Transverse colon (tissue), 4 donors: ENCODE results near the gene PTPRR. TPM values are rescaled to one million over a fixed set of nuclear protein-coding genes. Genes with fewer than 3 reads are reported as not detected.

Experiments
- DNase-seq: peaks from one replicate; pipeline ENCODE4 v3.0.0-alpha.2; 2019
- H3K27ac ChIP-seq, 4 donors: fragments of 200-600 bp; sonication (generic); 2 replicates each; pipeline ENCODE4 v1.5.1; 2016 to 2018; ENCODE audit warnings: inconsistent platforms in 4 of 4
- H3K27me3 ChIP-seq: fragments of 200-600 bp; sonication (generic); 2 replicates; pipeline ENCODE4 v1.5.1; 2017; ENCODE audit warnings: inconsistent platforms
- H3K36me3 ChIP-seq, 4 donors: fragments of 200-600 bp; sonication (generic); 2 replicates each; pipeline ENCODE4 v1.5.1; 2017 to 2019; ENCODE audit warnings: inconsistent platforms in 4 of 4
- H3K4me1 ChIP-seq, 4 donors: fragments of 200-600 bp; sonication (generic); 2 replicates each; pipeline ENCODE4 v1.5.1; 2017 to 2020; ENCODE audit warnings: inconsistent platforms in 4 of 4
- H3K4me3 ChIP-seq, 4 donors: fragments of 200-600 bp; sonication (generic); 1 replicate in 1 of 4; 2 replicates in 3 of 4; pipeline versions ENCODE4 v1.5.1 to v1.6.1; 2017 to 2019; ENCODE audit warnings: inconsistent platforms in 4 of 4
- H3K9me3 ChIP-seq, 2 donors: fragments of 200-600 bp; sonication (generic); 2 replicates each; pipeline ENCODE4 v1.5.1; 2017 to 2019; ENCODE audit warnings: inconsistent platforms in 2 of 2
- EP300 ChIP-seq: sonication (generic); formaldehyde crosslinking; IDR thresholded peaks from one replicate; pipeline ENCODE4 v1.6.1; 2017; ENCODE audit warnings: antibody characterized with exemption, low read depth
- POLR2A ChIP-seq: fragments of 450-650 bp; IDR thresholded peaks from one replicate; pipeline ENCODE4 v1.6.1; 2016; ENCODE audit warnings: antibody characterized with exemption, mild to moderate bottlenecking, moderate library complexity
- POLR2AphosphoS5 ChIP-seq, 3 donors: sonication (generic); formaldehyde crosslinking; IDR thresholded peaks; one replicate each; pipeline ENCODE4 v1.6.1; 2016; ENCODE audit warnings: antibody characterized with exemption in 3 of 3
- WGBS, 2 donors: methylation state at CpG; one replicate each; pipeline ENCODE4 v1.1.5; 2018; ENCODE audit warnings: low coverage in 1 of 2; 5-methylcytosine and 5-hydroxymethylcytosine counted together
- in situ Hi-C, 4 donors: fragments of 200-750 bp; cut with MboI; loops; one replicate each; pipeline versions ENCODE4 v1.15.0 to v1.15.1; 2017; ENCODE audit warnings: low sequenced_read_pairs in 3 of 4, low pct_ligation_motif_present in 1 of 4, low pct_unique_long_range_greater_than_20kb in 1 of 4
- intact Hi-C: fragments of 100-400 bp; cut with DNase I; formaldehyde crosslinking; loops from one replicate; pipeline ENCODE4 v1.15.1; 2023; ENCODE audit warnings: low total_unique reads
- total RNA-seq, 4 donors: library from RNA; depleted of rRNA; stranded (reverse); fragments of >200 nt; gene quantifications; one replicate each; pipeline ENCODE4 v1.1.0, GENCODE V29; 2016
- TF ChIP-seq, protein P1 (sequence below), 5 experiments: fragments of 200-600 bp in 3 of 5; fragments of 450-650 bp in 2 of 5; sonication (generic) in 3 of 5; IDR thresholded peaks; 1 replicate in 2 of 5; 2 replicates in 3 of 5; pipeline ENCODE4 v1.5.1; 2016 to 2017; ENCODE audit warnings: antibody characterized with exemption in 5 of 5, inconsistent platforms in 3 of 5, mild to moderate bottlenecking in 2 of 5, moderate library complexity in 1 of 5

PTPRR gene
- total RNA-seq, 4 donors from 2014 or later = 13.2 to 50.9 (median 31.4) TPM; not detected in 1

DNA sequence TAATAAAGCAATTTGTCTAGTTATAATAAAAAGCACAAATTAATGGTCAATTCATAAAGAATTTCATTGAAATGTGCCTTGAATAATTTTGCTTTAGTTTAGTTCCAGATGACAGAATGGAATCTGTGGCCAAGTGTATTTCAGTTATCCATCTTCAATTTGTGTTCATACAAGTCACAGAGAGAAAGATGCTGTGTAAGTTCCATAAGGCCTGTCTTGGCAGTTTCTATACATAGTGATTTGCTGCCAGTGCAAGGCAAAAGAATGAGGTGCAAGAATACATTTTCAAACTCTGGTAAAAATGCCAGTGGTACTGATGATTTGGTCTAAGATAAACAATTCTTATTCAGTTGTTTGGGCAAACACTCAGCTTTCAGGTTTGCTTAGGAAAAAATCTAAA, 149.0 kb downstream of the PTPRR start:
- in situ Hi-C loops = no loop called here
- no peak overlapping the region for H3K27ac ChIP-seq
- intact Hi-C loops = no loop called here
- H3K36me3 ChIP-seq = no peaks in the 10 kb centered on the region
- TF ChIP-seq, protein P1, sequence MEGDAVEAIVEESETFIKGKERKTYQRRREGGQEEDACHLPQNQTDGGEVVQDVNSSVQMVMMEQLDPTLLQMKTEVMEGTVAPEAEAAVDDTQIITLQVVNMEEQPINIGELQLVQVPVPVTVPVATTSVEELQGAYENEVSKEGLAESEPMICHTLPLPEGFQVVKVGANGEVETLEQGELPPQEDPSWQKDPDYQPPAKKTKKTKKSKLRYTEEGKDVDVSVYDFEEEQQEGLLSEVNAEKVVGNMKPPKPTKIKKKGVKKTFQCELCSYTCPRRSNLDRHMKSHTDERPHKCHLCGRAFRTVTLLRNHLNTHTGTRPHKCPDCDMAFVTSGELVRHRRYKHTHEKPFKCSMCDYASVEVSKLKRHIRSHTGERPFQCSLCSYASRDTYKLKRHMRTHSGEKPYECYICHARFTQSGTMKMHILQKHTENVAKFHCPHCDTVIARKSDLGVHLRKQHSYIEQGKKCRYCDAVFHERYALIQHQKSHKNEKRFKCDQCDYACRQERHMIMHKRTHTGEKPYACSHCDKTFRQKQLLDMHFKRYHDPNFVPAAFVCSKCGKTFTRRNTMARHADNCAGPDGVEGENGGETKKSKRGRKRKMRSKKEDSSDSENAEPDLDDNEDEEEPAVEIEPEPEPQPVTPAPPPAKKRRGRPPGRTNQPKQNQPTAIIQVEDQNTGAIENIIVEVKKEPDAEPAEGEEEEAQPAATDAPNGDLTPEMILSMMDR (IDR thresholded peaks at IDR 0.05) = no peak
- TF ChIP-seq POLR2AphosphoS5 (IDR thresholded peaks at IDR 0.05) = no peak
- no peak for TF ChIP-seq POLR2A
- TF ChIP-seq EP300 = no peak
- H3K4me3 ChIP-seq = no peak overlapping the region
- no peak for DNase-seq
- no peaks in the 10 kb centered on the region for H3K27me3 ChIP-seq
- no peaks in the 10 kb centered on the region for H3K9me3 ChIP-seq
- no peaks in the 10 kb centered on the region for H3K4me1 ChIP-seq

DNA sequence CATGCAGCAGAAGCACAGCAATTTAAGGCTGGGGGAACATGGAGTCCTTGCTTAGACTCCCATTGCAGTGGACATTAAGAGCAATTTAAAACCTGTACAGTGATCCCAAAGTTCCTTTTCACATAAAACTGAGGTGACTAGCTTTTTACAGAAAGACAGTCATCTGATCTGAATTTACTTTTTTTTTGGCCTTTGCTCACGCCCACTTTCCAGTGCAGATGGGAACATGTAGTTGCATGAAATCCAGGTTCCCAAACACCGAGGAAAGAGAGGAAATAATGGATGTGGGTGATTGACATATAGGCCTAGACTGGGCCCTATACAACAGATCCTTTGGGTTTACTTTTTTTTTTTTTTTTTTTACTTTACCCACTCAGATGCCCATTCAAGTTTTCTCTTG, 156.9 kb downstream of the PTPRR start:
- Histone ChIP-seq H3K9me3 (no peaks in the 10 kb centered on the region), H3K27ac (no peak overlapping the region), H3K36me3 (no peaks in the 10 kb centered on the region), H3K4me1 (no peaks in the 10 kb centered on the region), H3K27me3 (no peaks in the 10 kb centered on the region), H3K4me3 (no peak overlapping the region)
- in situ Hi-C loops = no loop called here
- intact Hi-C loops = no loop called here
- DNase-seq = no peak
- WGBS, 2 donors = 70 to 84% methylated on average over 2 of the region's 2 CpGs
- TF ChIP-seq POLR2A (no peak), EP300 (no peak), POLR2AphosphoS5 (IDR thresholded peaks at IDR 0.05) (no peak)
- TF ChIP-seq, protein P1 (IDR thresholded peaks at IDR 0.05) = no peak

DNA sequence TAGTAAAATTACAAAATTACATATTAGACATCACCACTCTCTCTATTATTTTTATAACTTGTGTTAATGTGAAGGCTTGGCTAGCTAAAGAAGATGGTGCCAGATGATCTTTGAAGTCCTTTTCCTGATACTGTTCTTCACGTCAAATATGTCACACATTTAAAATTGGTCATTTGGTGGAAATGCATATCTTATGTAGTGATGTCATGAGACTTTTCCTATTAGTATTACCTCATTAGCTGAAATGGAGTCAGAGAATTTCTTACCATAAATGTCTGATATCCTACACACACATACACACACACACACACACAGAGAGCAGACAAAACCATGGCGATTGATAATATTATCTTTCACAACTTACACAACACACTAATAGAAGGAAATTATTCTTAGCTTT, 158.5 kb downstream of the PTPRR start:
- H3K27me3 ChIP-seq = no peaks in the 10 kb centered on the region
- no peak for DNase-seq
- intact Hi-C loops = no loop called here
- H3K4me3 ChIP-seq = no peak overlapping the region
- H3K36me3 ChIP-seq = no peaks in the 10 kb centered on the region
- in situ Hi-C loops = no loop called here
- H3K9me3 ChIP-seq = no peaks in the 10 kb centered on the region
- no peak for TF ChIP-seq EP300
- TF ChIP-seq POLR2AphosphoS5 (IDR thresholded peaks at IDR 0.05) = no peak
- TF ChIP-seq POLR2A = no peak
- TF ChIP-seq, protein P1 (IDR thresholded peaks at IDR 0.05) = no peak
- no peak overlapping the region for H3K27ac ChIP-seq
- H3K4me1 ChIP-seq = peaks cover 0 to 9% (median 2%) of the 10 kb centered on the region in 4 donors
- 60 to 88% methylated on average over 2 of the region's 2 CpGs for WGBS, 2 donors

DNA sequence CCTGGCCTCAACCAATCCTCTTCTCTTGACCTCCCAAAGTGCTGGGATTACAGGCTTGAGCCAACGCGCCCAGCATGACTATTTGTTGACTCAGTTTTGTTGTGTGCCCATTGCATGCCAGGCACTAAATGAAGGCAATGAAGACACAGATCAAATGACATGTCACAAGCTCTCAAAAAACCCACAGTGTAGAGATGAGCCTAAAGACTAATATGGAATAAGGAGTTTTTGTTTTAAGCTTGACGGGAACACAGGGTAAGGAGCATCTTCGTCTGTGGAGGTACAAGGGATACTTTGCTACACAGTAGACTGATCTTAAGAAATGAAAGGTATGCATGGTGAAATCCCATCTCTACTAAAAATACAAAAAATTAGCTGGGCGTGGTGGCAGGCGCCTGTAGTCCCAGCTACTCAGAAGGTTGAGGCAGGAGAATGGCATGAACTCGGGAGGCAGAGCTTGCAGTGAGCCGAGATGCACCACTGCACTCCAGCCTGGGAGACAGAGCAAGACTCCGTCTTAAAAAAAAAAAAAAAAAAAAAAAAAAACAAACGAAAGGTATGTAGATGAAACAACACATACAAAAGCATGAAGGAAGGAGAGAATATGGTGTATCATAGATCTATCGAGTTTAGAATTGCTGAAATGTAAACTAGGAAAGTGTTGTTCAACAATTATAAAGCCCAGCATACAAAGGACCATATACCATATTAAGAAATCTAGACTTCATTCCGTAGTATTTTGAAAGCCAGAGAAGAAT, 161.2 kb downstream of the PTPRR start:
- WGBS, 2 donors = 92 to 93% methylated on average over 10 to 12 of the region's 12 CpGs
- Histone ChIP-seq H3K4me3 (no peak overlapping the region), H3K27me3 (no peaks in the 10 kb centered on the region), H3K4me1 (peaks cover 0 to 23% (median 6%) of the 10 kb centered on the region in 4 donors), H3K36me3 (no peaks in the 10 kb centered on the region), H3K27ac (no peak overlapping the region), H3K9me3 (no peaks in the 10 kb centered on the region)
- intact Hi-C loops = no loop called here
- DNase-seq = no peak
- TF ChIP-seq POLR2A (no peak), EP300 (no peak), POLR2AphosphoS5 (IDR thresholded peaks at IDR 0.05) (no peak)
- TF ChIP-seq, protein P1 (IDR thresholded peaks at IDR 0.05) = no peak
- in situ Hi-C loops = no loop called here
